ENCODE data around the gene HSD17B8. TPM values are rescaled to one million over a fixed set of nuclear protein-coding genes. Genes with fewer than 3 reads are reported as not detected.

HSD17B8 gene
- polyA plus RNA-seq, 1 donor from 2014 or later, result 30.9 TPM

DNA sequence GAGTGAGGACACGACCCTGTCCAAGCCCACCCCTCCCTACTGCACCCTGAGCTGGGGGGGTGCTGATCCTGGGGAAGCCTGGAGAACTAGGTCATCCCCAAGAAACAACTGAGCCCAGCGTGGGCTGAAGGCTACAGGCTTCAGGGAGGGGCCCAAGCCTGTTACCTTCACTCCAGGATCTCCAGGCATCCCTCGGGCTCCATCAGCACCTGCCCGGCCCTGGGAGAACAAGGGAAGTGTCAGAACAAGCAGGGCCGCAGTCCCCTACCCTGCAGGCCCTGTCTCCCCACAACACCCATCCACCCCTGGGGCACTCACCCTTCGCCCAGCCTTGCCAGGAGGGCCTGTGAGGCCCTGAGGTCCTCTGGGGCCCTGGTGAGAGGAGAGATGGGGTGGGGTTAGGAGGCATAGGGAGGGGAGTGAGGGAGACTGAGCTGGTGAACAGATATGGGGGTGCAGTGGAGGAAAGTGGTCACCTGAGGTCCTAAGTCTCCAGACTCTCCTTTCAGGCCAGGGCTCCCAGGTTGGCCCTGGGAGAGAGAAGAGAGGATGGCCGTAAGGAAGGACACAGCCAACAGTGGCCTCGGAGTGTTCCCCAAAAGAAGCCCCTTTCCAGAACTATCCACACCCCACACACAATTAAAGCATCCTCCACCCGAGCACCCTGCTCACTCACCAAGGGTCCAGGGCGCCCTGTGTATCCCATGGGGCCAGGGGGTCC is 25.5 kb upstream of the HSD17B8 start:
- Mint-ChIP-seq H3K4me1 (peaks cover 11 to 15% (median 12%) of the 10 kb centered on the region in 3 donors), H3K27ac (no peak overlapping the region), H3K9me3 (peaks cover 7 to 13% (median 9%) of the 10 kb centered on the region in 3 donors), H3K4me3 (no peak overlapping the region), H3K36me3 (peaks cover 2% of the 10 kb centered on the region), H3K27me3 (peaks cover 7% of the 10 kb centered on the region)

DNA sequence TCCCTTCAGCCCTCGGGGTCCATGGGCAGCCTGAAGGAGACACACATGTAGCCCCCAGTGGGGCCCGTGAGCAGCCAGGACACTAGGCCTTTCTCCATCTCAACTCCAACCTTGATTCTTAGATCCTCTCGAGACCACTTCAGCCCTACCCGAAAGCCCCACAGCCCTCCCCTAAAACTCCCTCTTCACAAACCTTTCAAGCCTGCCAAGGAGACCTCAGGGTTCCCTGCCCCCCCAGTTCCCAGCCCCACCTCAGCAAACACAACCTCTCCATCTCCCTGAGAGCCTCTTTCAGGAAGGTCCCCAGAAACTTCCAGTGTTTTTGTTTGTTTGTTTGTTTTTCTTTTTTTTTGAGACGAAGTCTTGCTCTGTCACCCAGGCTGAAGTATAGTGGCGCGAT is 23.3 kb upstream of the HSD17B8 start:
- Mint-ChIP-seq H3K4me3 (no peak overlapping the region), H3K4me1 (peaks cover 12 to 15% (median 13%) of the 10 kb centered on the region in 3 donors), H3K36me3 (peaks cover 2% of the 10 kb centered on the region), H3K27me3 (no peaks in the 10 kb centered on the region), H3K27ac (no peak overlapping the region), H3K9me3 (peaks cover 7 to 13% (median 9%) of the 10 kb centered on the region in 3 donors)

DNA sequence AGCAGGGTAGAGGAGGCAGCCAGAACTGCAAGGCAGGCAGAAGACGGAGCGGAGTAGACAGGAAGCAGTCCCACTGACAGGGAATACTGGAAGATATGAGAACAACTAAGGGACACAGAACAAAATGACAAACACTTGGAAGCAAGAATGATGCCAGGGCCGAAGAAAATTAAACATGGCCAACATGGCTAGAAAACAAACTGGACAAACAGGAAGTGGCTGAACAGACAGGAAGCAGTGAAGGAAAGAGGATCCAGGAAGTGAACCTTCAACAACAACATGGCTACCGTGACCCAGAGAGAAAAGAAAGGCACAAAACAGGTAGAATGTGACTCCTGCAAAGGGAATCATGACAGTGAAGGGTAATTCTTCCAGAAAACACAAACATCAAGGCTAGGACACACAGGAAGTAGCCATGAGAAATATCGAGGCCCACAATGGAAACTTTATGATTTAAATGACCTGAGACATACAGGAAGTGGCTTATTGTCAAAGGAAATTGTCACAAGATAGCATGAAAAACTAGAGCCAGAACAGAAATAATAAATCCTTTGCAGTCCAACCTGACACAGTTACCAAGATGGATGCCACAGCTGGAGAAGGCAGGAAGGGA is 21.3 kb upstream of the HSD17B8 start:
- H3K36me3 Mint-ChIP-seq, result no peaks in the 10 kb centered on the region
- H3K9me3 Mint-ChIP-seq, result peaks cover 7 to 13% (median 9%) of the 10 kb centered on the region in 3 donors
- H3K4me1 Mint-ChIP-seq, result peaks cover 12 to 13% (median 13%) of the 10 kb centered on the region in 3 donors
- peak overlapping the region in 3 of 4 donors; percentile 39 to 79 (median 73) for H3K4me3 Mint-ChIP-seq
- peaks cover 6% of the 10 kb centered on the region for H3K27me3 Mint-ChIP-seq
- peak overlapping the region in 2 of 3 donors; percentile 71 to 83 for H3K27ac Mint-ChIP-seq

DNA sequence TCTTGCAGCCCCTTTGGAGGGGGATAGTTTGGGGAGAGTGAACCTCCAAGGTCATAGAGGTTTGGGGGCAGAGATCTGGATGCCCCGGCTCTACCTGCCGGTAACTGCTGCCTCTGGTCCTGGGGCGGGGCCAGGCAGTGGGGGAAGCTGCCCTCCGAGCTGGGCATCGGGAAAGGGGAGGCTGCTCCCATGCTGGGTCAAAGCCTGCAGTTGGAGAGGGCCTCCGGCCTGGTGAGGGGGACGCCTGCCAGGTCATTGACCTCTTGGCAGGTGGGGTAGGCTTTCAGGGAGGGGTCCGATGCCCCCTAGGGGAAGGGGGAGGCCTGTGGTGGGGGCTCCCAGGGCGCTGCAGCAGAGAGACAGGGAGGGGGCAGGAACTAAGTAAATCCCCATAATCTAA is 19.3 kb upstream of the HSD17B8 start:
- Mint-ChIP-seq H3K36me3 (no peaks in the 10 kb centered on the region), H3K4me3 (no peak overlapping the region), H3K27ac (no peak overlapping the region), H3K27me3 (peaks cover 12% of the 10 kb centered on the region), H3K9me3 (peaks cover 7 to 13% (median 9%) of the 10 kb centered on the region in 3 donors), H3K4me1 (peaks cover 12 to 15% (median 13%) of the 10 kb centered on the region in 3 donors)

DNA sequence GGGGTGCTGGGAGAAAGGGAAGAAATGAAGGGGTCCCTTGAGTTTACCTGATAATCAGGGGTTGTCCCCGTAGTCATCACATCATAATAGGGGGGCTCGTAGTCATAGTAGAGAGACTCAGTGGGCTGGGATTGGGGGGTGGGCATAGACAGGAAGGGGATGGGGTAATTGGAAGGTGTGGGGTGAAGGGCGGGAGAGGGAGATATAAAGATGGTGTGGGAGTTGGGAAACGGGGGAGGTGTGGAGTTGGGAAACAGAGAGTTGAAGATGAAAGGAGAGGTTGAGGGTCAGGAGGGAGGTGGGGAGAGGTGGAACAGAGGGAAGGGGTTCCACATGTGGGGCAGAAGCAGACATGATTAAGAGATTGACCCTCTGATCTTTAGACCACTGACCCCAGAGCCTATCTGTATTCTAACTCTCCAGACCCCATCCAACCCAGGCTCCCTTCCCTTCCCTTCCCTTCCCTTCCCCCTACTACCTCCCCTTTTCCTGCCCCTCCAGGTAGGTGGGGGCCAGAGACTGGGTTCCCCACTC is 18.7 kb upstream of the HSD17B8 start:
- no peaks in the 10 kb centered on the region for H3K36me3 Mint-ChIP-seq
- peaks cover 7 to 13% (median 9%) of the 10 kb centered on the region in 3 donors for H3K9me3 Mint-ChIP-seq
- peaks cover 15% of the 10 kb centered on the region for H3K27me3 Mint-ChIP-seq
- H3K4me3 Mint-ChIP-seq, result no peak overlapping the region
- H3K4me1 Mint-ChIP-seq, result peaks cover 12 to 15% (median 13%) of the 10 kb centered on the region in 3 donors
- no peak overlapping the region for H3K27ac Mint-ChIP-seq

- H3K4me1 Mint-ChIP-seq, result peaks cover 12 to 16% (median 14%) of the 10 kb centered on the region in 3 donors
- peaks cover 4 to 11% (median 9%) of the 10 kb centered on the region in 3 donors for H3K9me3 Mint-ChIP-seq
- H3K27ac Mint-ChIP-seq, result no peak overlapping the region
- no peaks in the 10 kb centered on the region for H3K36me3 Mint-ChIP-seq
- peaks cover 28% of the 10 kb centered on the region for H3K27me3 Mint-ChIP-seq
- H3K4me3 Mint-ChIP-seq, result no peak overlapping the region
Measured at GRCh38 chr6:33187809-33188208, 16.6 kb upstream of the HSD17B8 start.

DNA sequence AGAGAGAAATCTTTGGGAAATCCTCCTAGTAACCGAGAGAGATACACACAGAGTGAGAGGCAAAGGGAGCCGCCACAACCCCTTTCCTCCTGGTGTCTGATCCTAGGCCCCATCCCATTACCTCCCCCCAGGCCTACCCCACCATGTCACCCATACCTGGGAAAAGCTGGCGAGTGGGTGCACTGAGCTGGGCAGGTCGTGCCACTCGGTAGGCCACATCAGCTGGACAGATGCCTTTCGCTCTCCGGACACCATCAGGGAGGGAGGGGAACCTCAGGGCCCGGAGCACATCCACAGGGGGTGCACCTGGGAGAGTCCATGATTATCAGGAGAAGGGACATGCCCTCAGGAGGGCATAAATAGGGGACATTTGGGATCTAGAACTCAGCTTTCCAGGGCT is 15.3 kb upstream of the HSD17B8 start:
- H3K36me3 Mint-ChIP-seq, result no peaks in the 10 kb centered on the region
- no peak overlapping the region for H3K27ac Mint-ChIP-seq
- peaks cover 0 to 6% (median 4%) of the 10 kb centered on the region in 3 donors for H3K4me1 Mint-ChIP-seq
- H3K4me3 Mint-ChIP-seq, result no peak overlapping the region
- no peaks in the 10 kb centered on the region for H3K9me3 Mint-ChIP-seq
- H3K27me3 Mint-ChIP-seq, result peaks cover 28% of the 10 kb centered on the region

- peak overlapping the region in 1 of 4 donors; percentile 16 for H3K4me3 Mint-ChIP-seq
- H3K36me3 Mint-ChIP-seq, result peaks cover 2% of the 10 kb centered on the region
- no peaks in the 10 kb centered on the region for H3K9me3 Mint-ChIP-seq
- H3K27ac Mint-ChIP-seq, result peak overlapping the region in 1 of 3 donors; percentile 66
- peaks cover 0 to 6% (median 4%) of the 10 kb centered on the region in 3 donors for H3K4me1 Mint-ChIP-seq
- H3K27me3 Mint-ChIP-seq, result peaks cover 28% of the 10 kb centered on the region
Measured at GRCh38 chr6:33189625-33190448, 14.6 kb upstream of the HSD17B8 start.

DNA sequence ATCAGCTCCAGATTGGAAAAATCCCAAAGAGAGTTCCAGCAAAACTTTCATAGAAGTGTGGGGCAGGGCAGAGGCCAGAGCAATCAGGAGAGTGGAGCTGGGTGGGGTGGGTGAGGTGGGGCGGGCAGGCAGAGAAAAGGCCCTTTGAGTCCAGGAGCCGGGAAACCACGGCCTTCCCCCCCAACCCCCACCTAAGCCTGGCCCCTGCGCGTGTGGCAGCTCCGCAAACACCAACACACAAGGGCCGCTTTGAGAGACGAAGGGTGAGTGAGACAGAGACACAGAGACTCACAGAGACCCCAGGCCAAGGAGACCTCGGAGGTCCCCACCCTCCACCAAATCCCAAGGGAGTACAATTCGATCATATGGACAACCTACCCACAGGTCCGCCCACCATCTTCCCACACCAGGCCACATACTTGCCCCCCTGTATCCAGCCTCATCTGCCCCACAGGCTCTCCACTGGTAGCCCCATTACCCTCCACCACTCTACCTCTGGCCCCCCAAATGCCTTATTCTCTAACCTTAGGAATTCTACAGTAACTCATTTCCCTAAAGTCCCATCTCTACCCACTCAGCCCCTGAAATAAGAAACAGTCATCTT is 13.8 kb upstream of the HSD17B8 start:
- H3K9me3 Mint-ChIP-seq, result no peaks in the 10 kb centered on the region
- H3K4me3 Mint-ChIP-seq, result no peak overlapping the region
- peaks cover 0 to 6% (median 4%) of the 10 kb centered on the region in 3 donors for H3K4me1 Mint-ChIP-seq
- peaks cover 4% of the 10 kb centered on the region for H3K36me3 Mint-ChIP-seq
- H3K27ac Mint-ChIP-seq, result peak overlapping the region in 1 of 3 donors; percentile 66
- H3K27me3 Mint-ChIP-seq, result peaks cover 28% of the 10 kb centered on the region

DNA sequence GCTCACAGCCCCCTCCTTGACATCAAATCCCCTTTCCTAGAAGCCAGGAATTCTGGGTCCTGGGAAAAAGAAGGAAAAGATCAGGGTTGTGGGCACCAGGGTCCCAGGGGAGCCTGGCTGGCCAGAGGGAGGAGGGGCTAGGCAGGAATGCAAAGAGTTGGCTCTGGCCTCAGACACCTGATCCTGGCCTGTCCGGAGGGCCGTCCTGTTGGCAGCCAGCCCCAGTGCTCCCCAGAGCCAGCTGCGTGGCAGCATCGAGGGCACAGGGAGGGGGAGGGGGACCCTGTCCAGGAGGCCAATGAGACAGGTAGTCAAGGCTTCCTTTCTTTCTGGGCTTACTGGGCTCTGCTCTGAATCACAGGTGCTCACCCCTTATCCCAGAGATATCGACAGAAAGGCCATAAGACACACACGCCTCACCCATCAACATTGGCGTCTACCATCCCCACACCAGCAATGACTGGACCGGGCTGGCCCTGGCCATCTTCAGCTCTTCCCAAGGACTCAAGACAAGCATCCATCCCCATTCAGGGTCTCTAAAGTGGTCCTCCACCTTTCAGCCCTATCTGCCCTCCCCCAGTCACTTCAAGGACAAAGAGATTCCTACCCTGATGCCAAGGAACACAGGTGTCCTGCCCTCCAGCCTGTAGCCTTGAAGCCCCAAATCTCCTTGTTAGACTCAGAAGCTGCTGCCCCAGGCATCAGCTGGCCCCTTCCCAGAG is 12.9 kb upstream of the HSD17B8 start:
- Mint-ChIP-seq H3K4me3 (peak overlapping the region in 3 of 4 donors; percentile 34 to 82 (median 57)), H3K27ac (peak overlapping the region in 1 of 3 donors; percentile 39), H3K36me3 (peaks cover 4% of the 10 kb centered on the region)

GRCh38 chr6:33192105-33192646 is 12.3 kb upstream of the HSD17B8 start, which contains the start of gene COL11A2:
Gene COL11A2 (minus strand): TSS chr6:33192467. CDS start chr6:33192240, 227 bp downstream.
- H3K36me3 Mint-ChIP-seq, result peaks cover 4% of the 10 kb centered on the region
- peaks cover 0 to 7% (median 5%) of the 10 kb centered on the region in 3 donors for H3K4me1 Mint-ChIP-seq

More for the DNA sequence above, 12.9 kb upstream of the HSD17B8 start:
- Mint-ChIP-seq H3K27me3 (peaks cover 27% of the 10 kb centered on the region), H3K9me3 (no peaks in the 10 kb centered on the region), H3K4me1 (peaks cover 0 to 6% (median 4%) of the 10 kb centered on the region in 3 donors)

DNA sequence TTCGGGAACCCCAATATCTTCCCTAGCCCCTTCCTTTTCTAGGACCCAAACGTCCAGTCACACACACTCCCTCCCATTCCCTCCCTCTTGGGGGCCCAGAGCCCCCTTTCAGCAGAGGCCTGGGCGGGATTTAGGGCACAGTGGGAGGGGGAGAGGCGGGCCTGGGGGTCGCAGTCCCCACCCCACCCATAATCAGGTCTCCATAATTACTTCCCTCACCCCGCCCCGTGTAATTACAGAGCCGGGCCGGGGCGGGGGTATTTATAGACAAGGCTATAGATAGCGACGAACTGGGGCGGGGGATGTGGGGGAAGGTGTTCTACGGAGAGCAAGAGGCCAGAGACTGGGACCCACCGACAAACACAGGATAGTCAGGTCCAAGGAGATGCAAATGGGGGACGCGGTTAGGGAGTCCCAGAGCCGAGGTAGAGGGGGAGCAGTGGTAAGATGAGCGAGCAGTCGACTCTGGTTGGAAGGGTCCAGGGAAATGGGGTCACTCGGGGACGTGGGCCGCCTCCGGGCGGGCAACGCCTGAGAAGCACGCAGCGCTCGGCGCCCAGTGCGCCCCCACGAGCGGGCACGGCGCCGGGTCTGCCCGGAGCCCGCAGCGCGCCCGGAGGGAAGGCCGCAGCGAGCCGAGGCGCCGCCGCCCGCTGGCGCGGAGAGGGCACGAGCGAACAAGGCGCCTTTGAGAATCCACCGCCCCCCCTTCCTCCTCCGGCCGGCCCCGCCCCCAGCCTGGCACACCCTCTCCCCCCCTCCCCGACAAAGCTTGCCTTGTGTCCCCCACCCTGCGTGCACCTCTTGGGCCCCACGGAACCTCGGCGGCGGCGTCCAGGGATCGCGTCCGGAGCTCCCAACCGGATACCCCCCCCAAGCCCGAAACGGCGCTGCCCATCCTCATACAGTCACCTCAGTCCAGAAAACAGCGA is 11.5 kb upstream of the HSD17B8 start:
- Mint-ChIP-seq H3K4me3 (peak overlapping the region; percentile 49 to 91 (median 76)), H3K36me3 (peaks cover 7% of the 10 kb centered on the region), H3K9me3 (no peaks in the 10 kb centered on the region), H3K4me1 (peaks cover 6 to 13% (median 10%) of the 10 kb centered on the region in 3 donors), H3K27ac (no peak overlapping the region), H3K27me3 (peaks cover 22% of the 10 kb centered on the region)

More at GRCh38 chr6:33192105-33192646, 12.3 kb upstream of the HSD17B8 start, which contains the start of gene COL11A2:
- Mint-ChIP-seq H3K9me3 (no peaks in the 10 kb centered on the region), H3K27me3 (peaks cover 22% of the 10 kb centered on the region), H3K4me3 (peak within 1 kb of the TSS; percentile 57 to 91 (median 76)), H3K27ac (peak within 1 kb of the TSS in 1 of 3 donors; percentile 39)
